ENCODE results near the gene WRAP73. TPM values are rescaled to one million over a fixed set of nuclear protein-coding genes. Genes with fewer than 3 reads are reported as not detected.
"Not testable (repeated sequence)": the region's sequence is repeated elsewhere in the genome, so short reads cannot be mapped to it uniquely, and the experiment has no call there.

Gene WRAP73
- total RNA-seq, 1 donor from 2014 or later, result 14.4 TPM

GRCh38 chr1:3626025-3626424 lies 23.9 kb downstream of the WRAP73 start:
- H3K9me3 ChIP-seq, result no peaks in the 10 kb centered on the region
- intact Hi-C loops (cut with DNase I), result loop anchor here (10.0 kb wide), 1 partner anchor 1041 kb away; the partner anchor contains the start of gene PRXL2B
- TF ChIP-seq CTCF (IDR thresholded peaks at IDR 0.05), result no peak
- peaks cover 26 to 36% of the 10 kb centered on the region in 2 donors for H3K36me3 ChIP-seq
- DNase-seq (ENCODE audit: low spot score in 2 of 2), result no peak
- peaks cover 11 to 15% of the 10 kb centered on the region in 2 donors for H3K4me1 ChIP-seq
- no peaks in the 10 kb centered on the region for H3K27me3 ChIP-seq
- H3K27ac ChIP-seq, result peak overlapping the region in 1 of 2 donors; percentile 62
- H3K4me3 ChIP-seq, result peak overlapping the region in 1 of 2 donors; percentile 97

- intact Hi-C loops (cut with DNase I), result loop anchor here (10.0 kb wide), 1 partner anchor 1041 kb away; the partner anchor contains the start of gene PRXL2B
- Histone ChIP-seq H3K4me3 (peak overlapping the region; percentile 67 to 97), H3K27me3 (no peaks in the 10 kb centered on the region), H3K9me3 (no peaks in the 10 kb centered on the region), H3K36me3 (peaks cover 22 to 33% of the 10 kb centered on the region in 2 donors), H3K27ac (peak overlapping the region; percentile 62 to 65), H3K4me1 (peaks cover 11 to 15% of the 10 kb centered on the region in 2 donors)
- DNase-seq (ENCODE audit: low spot score in 2 of 2), result no peak
- TF ChIP-seq CTCF (IDR thresholded peaks at IDR 0.05), result no peak
These were observed 24.6 kb downstream of the WRAP73 start for GRCh38 chr1:3625151-3625907.

GRCh38 chr1:3624200-3625136 lies 25.4 kb downstream of the WRAP73 start, which contains the start of gene TPRG1L:
TSS of gene TPRG1L (plus strand) at chr1:3625015. CDS start at chr1:3625073, 58 bp downstream.
- Histone ChIP-seq H3K36me3 (peaks cover 16 to 24% of the 10 kb centered on the region in 2 donors), H3K4me3 (peak within 1 kb of the TSS; percentile 67 to 97), H3K4me1 (peaks cover 11 to 15% of the 10 kb centered on the region in 2 donors), H3K27ac (peak within 1 kb of the TSS; percentile 62 to 65), H3K27me3 (no peaks in the 10 kb centered on the region), H3K9me3 (no peaks in the 10 kb centered on the region)
- TF ChIP-seq CTCF (IDR thresholded peaks at IDR 0.05), result no peak
- intact Hi-C loops (cut with DNase I), result loop anchor here (1.0 to 10.0 kb wide), 2 partner anchors 26 to 1040 kb away; partner anchors contain the start of genes PRXL2B and WRAP73
- peak; percentile 88 to 99 for DNase-seq (ENCODE audit: low spot score in 2 of 2)

GRCh38 chr1:3623441-3624199 lies 26.3 kb downstream of the WRAP73 start:
- DNase-seq (ENCODE audit: low spot score in 2 of 2), result no peak
- Histone ChIP-seq H3K27ac (peak overlapping the region; percentile 28 to 45), H3K4me1 (peaks cover 11 to 18% of the 10 kb centered on the region in 2 donors), H3K36me3 (peaks cover 9 to 16% of the 10 kb centered on the region in 2 donors), H3K4me3 (peak overlapping the region; percentile 67 to 97), H3K9me3 (no peaks in the 10 kb centered on the region), H3K27me3 (no peaks in the 10 kb centered on the region)
- TF ChIP-seq CTCF (IDR thresholded peaks at IDR 0.05), result no peak
- intact Hi-C loops (cut with DNase I), result loop anchor here (1.0 to 10.0 kb wide), 3 partner anchors 27 to 1211 kb away; partner anchors contain the start of genes PEX10, PRXL2B and WRAP73

GRCh38 chr1:3622102-3622501 lies 27.8 kb downstream of the WRAP73 start:
- DNase-seq (ENCODE audit: low spot score in 2 of 2); H3K27me3 ChIP-seq; H3K27ac ChIP-seq; H3K4me3 ChIP-seq; H3K9me3 ChIP-seq; H3K36me3 ChIP-seq: not testable (repeated sequence)
- intact Hi-C loops (cut with DNase I), result loop anchor here (2.0 to 10.0 kb wide), 2 partner anchors 1037 to 1209 kb away; partner anchors contain the start of genes PEX10 and PRXL2B
- peaks cover 11 to 18% of the 10 kb centered on the region in 2 donors for H3K4me1 ChIP-seq
